NB4 (cell line): ENCODE measurements around the gene MSN.

Experiments used
- CTCF ChIP-seq: IDR thresholded peaks from one replicate; pipeline ENCODE4 v1.5.1; 2012; ENCODE audit warnings: low read depth, low read length
- MAX ChIP-seq: IDR thresholded peaks from 2 replicates; pipeline ENCODE4 v1.6.1; 2011; ENCODE audit warnings: low read depth, low read length

- TF ChIP-seq MAX, result no peak
- no peak for TF ChIP-seq CTCF
Measured at GRCh38 chrX:65702956-65703355, 35.5 kb downstream of the MSN start.
